Panc1 (cell line): ENCODE data around the gene CHAF1A.

ENCODE experiments used
- POLR2AphosphoS5 ChIP-seq: IDR thresholded peaks from 2 replicates; pipeline ENCODE4 v1.6.1; 2012; ENCODE audit warnings: mild to moderate bottlenecking, low read depth, low read length, moderate library complexity
- SIN3A ChIP-seq: IDR thresholded peaks from 2 replicates; pipeline ENCODE4 v1.6.1; 2012; ENCODE audit warnings: low read depth, mild to moderate bottlenecking, low read length, moderate library complexity, borderline replicate concordance; ENCODE audit not compliant: insufficient read depth
- TCF7L2 ChIP-seq: IDR thresholded peaks from 2 replicates; pipeline ENCODE4 v1.6.1; 2011; ENCODE audit warnings: mild to moderate bottlenecking, low read depth, low read length, inconsistent platforms
- TF ChIP-seq, protein P1 (sequence below): fragments of 450-650 bp; IDR thresholded peaks from 2 replicates; pipeline ENCODE4 v1.5.1; 2017; ENCODE audit warnings: mild to moderate bottlenecking
- TF ChIP-seq, protein P2 (sequence below), 2 experiments: IDR thresholded peaks; 2 replicates each; pipeline ENCODE4 v1.6.1; 2011 to 2012; ENCODE audit warnings: low read depth in 2 of 2, control low read depth in 1 of 2, low read length in 1 of 2, mild to moderate bottlenecking in 1 of 2, moderate library complexity in 1 of 2; ENCODE audit not compliant: insufficient read depth in 1 of 2

DNA sequence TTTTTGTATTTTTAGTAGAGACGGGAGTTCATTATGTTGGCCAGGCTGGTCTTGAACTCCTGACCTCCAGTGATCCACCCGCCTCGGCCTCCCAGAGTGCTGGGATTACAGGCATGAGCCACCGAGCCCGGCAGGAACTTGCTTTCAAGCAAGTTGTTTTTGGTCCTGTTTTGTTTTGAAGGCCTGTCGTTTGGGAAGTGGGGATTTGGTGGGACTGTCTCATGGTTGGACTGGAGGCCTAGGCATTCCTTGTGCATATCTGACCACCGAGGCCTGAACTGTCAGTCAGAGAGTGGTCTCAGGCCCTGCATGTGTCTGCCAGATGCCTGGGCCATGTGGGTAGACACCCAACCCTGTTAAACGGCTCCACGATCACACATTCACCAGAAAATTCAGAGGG is 28.9 kb downstream of the CHAF1A start:
- TF ChIP-seq POLR2AphosphoS5: no peak
- TF ChIP-seq, protein P1, sequence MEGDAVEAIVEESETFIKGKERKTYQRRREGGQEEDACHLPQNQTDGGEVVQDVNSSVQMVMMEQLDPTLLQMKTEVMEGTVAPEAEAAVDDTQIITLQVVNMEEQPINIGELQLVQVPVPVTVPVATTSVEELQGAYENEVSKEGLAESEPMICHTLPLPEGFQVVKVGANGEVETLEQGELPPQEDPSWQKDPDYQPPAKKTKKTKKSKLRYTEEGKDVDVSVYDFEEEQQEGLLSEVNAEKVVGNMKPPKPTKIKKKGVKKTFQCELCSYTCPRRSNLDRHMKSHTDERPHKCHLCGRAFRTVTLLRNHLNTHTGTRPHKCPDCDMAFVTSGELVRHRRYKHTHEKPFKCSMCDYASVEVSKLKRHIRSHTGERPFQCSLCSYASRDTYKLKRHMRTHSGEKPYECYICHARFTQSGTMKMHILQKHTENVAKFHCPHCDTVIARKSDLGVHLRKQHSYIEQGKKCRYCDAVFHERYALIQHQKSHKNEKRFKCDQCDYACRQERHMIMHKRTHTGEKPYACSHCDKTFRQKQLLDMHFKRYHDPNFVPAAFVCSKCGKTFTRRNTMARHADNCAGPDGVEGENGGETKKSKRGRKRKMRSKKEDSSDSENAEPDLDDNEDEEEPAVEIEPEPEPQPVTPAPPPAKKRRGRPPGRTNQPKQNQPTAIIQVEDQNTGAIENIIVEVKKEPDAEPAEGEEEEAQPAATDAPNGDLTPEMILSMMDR: no peak
- TF ChIP-seq, protein P2, sequence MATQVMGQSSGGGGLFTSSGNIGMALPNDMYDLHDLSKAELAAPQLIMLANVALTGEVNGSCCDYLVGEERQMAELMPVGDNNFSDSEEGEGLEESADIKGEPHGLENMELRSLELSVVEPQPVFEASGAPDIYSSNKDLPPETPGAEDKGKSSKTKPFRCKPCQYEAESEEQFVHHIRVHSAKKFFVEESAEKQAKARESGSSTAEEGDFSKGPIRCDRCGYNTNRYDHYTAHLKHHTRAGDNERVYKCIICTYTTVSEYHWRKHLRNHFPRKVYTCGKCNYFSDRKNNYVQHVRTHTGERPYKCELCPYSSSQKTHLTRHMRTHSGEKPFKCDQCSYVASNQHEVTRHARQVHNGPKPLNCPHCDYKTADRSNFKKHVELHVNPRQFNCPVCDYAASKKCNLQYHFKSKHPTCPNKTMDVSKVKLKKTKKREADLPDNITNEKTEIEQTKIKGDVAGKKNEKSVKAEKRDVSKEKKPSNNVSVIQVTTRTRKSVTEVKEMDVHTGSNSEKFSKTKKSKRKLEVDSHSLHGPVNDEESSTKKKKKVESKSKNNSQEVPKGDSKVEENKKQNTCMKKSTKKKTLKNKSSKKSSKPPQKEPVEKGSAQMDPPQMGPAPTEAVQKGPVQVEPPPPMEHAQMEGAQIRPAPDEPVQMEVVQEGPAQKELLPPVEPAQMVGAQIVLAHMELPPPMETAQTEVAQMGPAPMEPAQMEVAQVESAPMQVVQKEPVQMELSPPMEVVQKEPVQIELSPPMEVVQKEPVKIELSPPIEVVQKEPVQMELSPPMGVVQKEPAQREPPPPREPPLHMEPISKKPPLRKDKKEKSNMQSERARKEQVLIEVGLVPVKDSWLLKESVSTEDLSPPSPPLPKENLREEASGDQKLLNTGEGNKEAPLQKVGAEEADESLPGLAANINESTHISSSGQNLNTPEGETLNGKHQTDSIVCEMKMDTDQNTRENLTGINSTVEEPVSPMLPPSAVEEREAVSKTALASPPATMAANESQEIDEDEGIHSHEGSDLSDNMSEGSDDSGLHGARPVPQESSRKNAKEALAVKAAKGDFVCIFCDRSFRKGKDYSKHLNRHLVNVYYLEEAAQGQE (IDR thresholded peaks at IDR 0.05; ENCODE audit: insufficient read depth in 1 of 2, low read depth in 2 of 2, low read length in 1 of 2): no peak
- no peak for TF ChIP-seq SIN3A
- TF ChIP-seq TCF7L2: no peak
